NCI-H128 (cell line): ENCODE data around the gene WDR4.
"Not testable (repeated sequence)": the region's sequence is repeated elsewhere in the genome, so short reads cannot be mapped to it uniquely, and the experiment has no call there.

Experiments
- DNase-seq: peaks from one replicate; lab custom pipeline; 2025; ENCODE audit not compliant: unreplicated experiment; lab: John Stamatoyannopoulos, UW

The WDR4 gene

GRCh38 chr21:42878993-42879787 lies at the start of gene WDR4:
WDR4 (minus strand) TSS chr21:42879539; CDS start chr21:42879495, 44 bp downstream.
- peak; percentile 93 for DNase-seq

- DNase-seq = not testable (repeated sequence)
These were observed 48.3 kb upstream of the WDR4 start for GRCh38 chr21:42927474-42928200.

GRCh38 chr21:42925114-42925926 lies 46.0 kb upstream of the WDR4 start, which contains the start of gene ERVH48-1:
ERVH48-1 (minus strand) TSS chr21:42925630; CDS start chr21:42919006, 6,624 bp downstream.
- no peak for DNase-seq

- no peak for DNase-seq
These were observed 45.1 kb upstream of the WDR4 start for GRCh38 chr21:42924433-42924751.

GRCh38 chr21:42923553-42924432 lies 44.5 kb upstream of the WDR4 start:
- peak; percentile 81 for DNase-seq

GRCh38 chr21:42922918-42923317 lies 43.6 kb upstream of the WDR4 start:
- no peak for DNase-seq

- no peak for DNase-seq
These were observed 42.6 kb upstream of the WDR4 start for GRCh38 chr21:42921927-42922326.

- no peak for DNase-seq
These were observed 39.0 kb upstream of the WDR4 start for GRCh38 chr21:42918291-42918690.

- no peak for DNase-seq
These were observed 34.1 kb upstream of the WDR4 start for GRCh38 chr21:42913476-42913875.

- not testable (repeated sequence) for DNase-seq
These were observed 32.6 kb upstream of the WDR4 start for GRCh38 chr21:42911920-42912319.

- not testable (repeated sequence) for DNase-seq
These were observed 29.1 kb upstream of the WDR4 start for GRCh38 chr21:42908484-42908883.

- no peak for DNase-seq
These were observed 26.9 kb upstream of the WDR4 start for GRCh38 chr21:42906233-42906632.

- no peak for DNase-seq
These were observed 25.9 kb upstream of the WDR4 start for GRCh38 chr21:42905195-42905594.

- DNase-seq = no peak
These were observed 24.5 kb upstream of the WDR4 start for GRCh38 chr21:42903817-42904216.

GRCh38 chr21:42900446-42900845 lies 21.1 kb upstream of the WDR4 start:
- DNase-seq = no peak

GRCh38 chr21:42892931-42893755 lies 13.8 kb upstream of the WDR4 start, which contains the start of gene NDUFV3:
NDUFV3 (plus strand) TSS chr21:42893309; CDS start chr21:42893334, 25 bp downstream.
- peak; percentile 96 for DNase-seq

GRCh38 chr21:42892582-42892930 lies 13.2 kb upstream of the WDR4 start:
- DNase-seq = peak; percentile 38

GRCh38 chr21:42887326-42887725 lies 8.0 kb upstream of the WDR4 start:
- DNase-seq = no peak

GRCh38 chr21:42883921-42884320 lies 4.6 kb upstream of the WDR4 start:
- no peak for DNase-seq

- no peak for DNase-seq
These were observed 1.0 kb upstream of the WDR4 start for GRCh38 chr21:42880352-42880751.
